ENCODE data around the gene KCNK3.

DNA sequence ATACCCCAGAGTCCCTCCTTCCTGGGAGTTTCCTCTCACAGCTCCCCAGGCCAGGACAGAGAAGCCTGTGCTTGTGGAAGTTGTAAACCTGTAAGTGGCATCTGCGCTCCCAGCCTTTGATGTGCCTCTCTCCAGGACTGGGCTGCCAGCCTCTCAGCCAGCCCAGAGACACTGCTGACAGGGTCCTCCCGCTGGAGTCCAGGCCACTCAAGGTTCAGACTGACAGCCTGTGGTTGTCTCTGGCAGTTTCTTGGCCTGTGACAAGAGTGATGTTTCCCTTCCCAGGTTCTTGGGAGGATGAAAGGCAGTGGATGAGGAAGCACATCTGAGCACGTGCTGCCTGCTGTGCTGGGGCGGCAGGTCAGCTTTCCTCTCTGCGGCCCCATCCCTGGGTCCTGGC is 74.6 kb downstream of the KCNK3 start:
- no peak for TF ChIP-seq CTCF (IDR thresholded peaks at IDR 0.05)
- TF ChIP-seq POLR2A (IDR thresholded peaks at IDR 0.05): no peak

Data from ovary (tissue), 3 donors.